Germinal center (tissue), 1 donor: ENCODE data around the gene DHX38.
"Not testable (repeated sequence)": the region's sequence is repeated elsewhere in the genome, so short reads cannot be mapped to it uniquely, and the experiment has no call there.

Source experiments
- DNase-seq: peaks from one replicate; pipeline ENCODE4 v3.0.0; 2012; ENCODE audit warnings: mixed read lengths, low spot score

The DHX38 gene

GRCh38 chr16:72093448-72094265 lies at the start of gene DHX38, which contains the start of gene TXNL4B:
Gene DHX38 (plus strand): TSS chr16:72093847. CDS start chr16:72096158, 2,311 bp downstream.
Gene TXNL4B (minus strand): TSS chr16:72093620. CDS start chr16:72090749, 2,871 bp downstream.
- peak; percentile 97 for DNase-seq

GRCh38 chr16:72044296-72044695 lies 49.4 kb upstream of the DHX38 start:
- DNase-seq = no peak

GRCh38 chr16:72044825-72045359 lies 48.8 kb upstream of the DHX38 start:
- DNase-seq = no peak

- no peak for DNase-seq
Measured at GRCh38 chr16:72049110-72049509, 44.5 kb upstream of the DHX38 start.

- no peak for DNase-seq
Measured at GRCh38 chr16:72050769-72051464, 42.7 kb upstream of the DHX38 start.

- no peak for DNase-seq
Measured at GRCh38 chr16:72051818-72052217, 41.8 kb upstream of the DHX38 start.

- not testable (repeated sequence) for DNase-seq
Measured at GRCh38 chr16:72054254-72054847, 39.3 kb upstream of the DHX38 start, which contains the start of gene HP. Gene HP (plus strand): TSS chr16:72054505. CDS start chr16:72054653, 148 bp downstream.

GRCh38 chr16:72055911-72056310 lies 37.7 kb upstream of the DHX38 start:
- no peak for DNase-seq

- not testable (repeated sequence) for DNase-seq
Measured at GRCh38 chr16:72057313-72057712, 36.3 kb upstream of the DHX38 start.

GRCh38 chr16:72059060-72059459 lies 34.6 kb upstream of the DHX38 start:
- not testable (repeated sequence) for DNase-seq

- DNase-seq = no peak
Measured at GRCh38 chr16:72060405-72060804, 33.2 kb upstream of the DHX38 start.

- no peak for DNase-seq
Measured at GRCh38 chr16:72061564-72061963, 32.1 kb upstream of the DHX38 start.

- no peak for DNase-seq
Measured at GRCh38 chr16:72064361-72064894, 29.2 kb upstream of the DHX38 start.

GRCh38 chr16:72066747-72067146 lies 26.9 kb upstream of the DHX38 start:
- DNase-seq = peak; percentile 24

GRCh38 chr16:72068930-72069329 lies 24.7 kb upstream of the DHX38 start:
- DNase-seq = no peak

- no peak for DNase-seq
Measured at GRCh38 chr16:72072514-72073342, 20.9 kb upstream of the DHX38 start.

GRCh38 chr16:72073560-72074230 lies 20.0 kb upstream of the DHX38 start:
- no peak for DNase-seq

GRCh38 chr16:72075067-72075466 lies 18.6 kb upstream of the DHX38 start:
- not testable (repeated sequence) for DNase-seq

GRCh38 chr16:72076991-72077706 lies 16.5 kb upstream of the DHX38 start:
- not testable (repeated sequence) for DNase-seq
